Ovary (tissue), 9 donors: ENCODE measurements around the gene ICA1. TPM values are rescaled to one million over a fixed set of nuclear protein-coding genes. Genes with fewer than 3 reads are reported as not detected.
A peak's percentile ranks its signal among the peaks of the same experiment; 100 is the strongest.

ENCODE experiments used
- DNase-seq, 5 donors: peaks; one replicate each; pipeline ENCODE4 v3.0.0-alpha.2; 2019 to 2020
- H3K27ac ChIP-seq, 2 donors: fragments of 200-600 bp; one replicate each; pipeline versions ENCODE4 v1.5.1 to v1.8.0; 2019 to 2022
- H3K27me3 ChIP-seq: fragments of 200-600 bp; one replicate; pipeline ENCODE4 v1.8.0; 2022
- H3K36me3 ChIP-seq: fragments of 200-600 bp; sonication (generic); one replicate; pipeline ENCODE4 v1.5.1; 2019
- H3K4me1 ChIP-seq: one replicate; pipeline ENCODE4 v1.8.1; 2013; ENCODE audit warnings: mild to moderate bottlenecking, moderate library complexity; ENCODE audit not compliant: insufficient read depth
- H3K4me3 ChIP-seq: fragments of 200-600 bp; sonication (generic); one replicate; pipeline ENCODE4 v1.5.1; 2017
- H3K9me3 ChIP-seq, 2 donors: fragments of 200-600 bp in 1 of 2; sonication (generic) in 1 of 2; one replicate each; pipeline versions ENCODE4 v1.5.1 to v1.8.1; 2013 to 2019; ENCODE audit warnings: mild to moderate bottlenecking in 1 of 2, moderate library complexity in 1 of 2
- EP300 ChIP-seq: sonication (generic); formaldehyde crosslinking; IDR thresholded peaks from one replicate; pipeline ENCODE4 v1.6.1; 2017; ENCODE audit warnings: antibody characterized with exemption
- POLR2A ChIP-seq: fragments of 450-650 bp; IDR thresholded peaks from one replicate; pipeline ENCODE4 v1.6.1; 2017; ENCODE audit warnings: antibody characterized with exemption, mild to moderate bottlenecking, moderate library complexity
- WGBS, 3 donors: extraction: QIAGEN DNeasy Blood & Tissue Kit in 1 of 3; methylation state at CpG; one replicate each; pipeline versions ENCODE4 v1.1.5 to v1.1.7; 2013 to 2017; 5-methylcytosine and 5-hydroxymethylcytosine counted together
- intact Hi-C, 4 donors: fragments of 100-400 bp; cut with DNase I; formaldehyde crosslinking; loops; one replicate each; pipeline versions ENCODE4 v1.11.0 to v1.15.1; 2022 to 2023
- polyA plus RNA-seq, 2 donors: library from polyadenylated mRNA; stranded (reverse); fragments of 200-250 nt in 1 of 2; fragments of 350-450 nt in 1 of 2; fragmentation: Illumina TruSeq in 1 of 2; extraction: RNeasy Lipid Tissue Mini Kit (QIAGEN cat#74804) in 1 of 2; gene quantifications; one replicate each; pipeline ENCODE4 v1.2.3, GENCODE V29; 2013 to 2014
- total RNA-seq, 7 donors: library from RNA; depleted of rRNA in 2 of 7; stranded (reverse); fragments of >200 nt in 2 of 7; fragmentation: NEBNext Ultra II Directional in 3 of 7; extraction: Animal tissue kit (Norgen Biotek cat#: 25700) in 3 of 7; gene quantifications; one replicate each; pipeline versions ENCODE4 v1.1.0 to v1.2.4, GENCODE V29; 2016 to 2023
- TF ChIP-seq, protein P1 (sequence below), 3 donors: fragments of 450-650 bp in 2 of 3; fragments of 200-600 bp in 1 of 3; IDR thresholded peaks; one replicate each; pipeline versions ENCODE4 v1.5.1 to v1.8.0; 2016 to 2022; ENCODE audit warnings: antibody characterized with exemption in 3 of 3, mild to moderate bottlenecking in 1 of 3
- donor health status: DM: no; HTN: no; CAD: no; lungs with moderate emphysema.
- donor health status: DM: no; HTN: no; CAD: no.
- donor health status: Bipolar disorder and iron deficiency.
- donor health status: DM: yes; HTN: yes; CAD: no.
- donor health status: DM: no; HTN: no; CAD: no.
- donor health status: DM: yes; HTN: yes; CAD: no.

Gene ICA1
- total and polyA plus RNA-seq, 9 donors: 2.1 to 19.4 (median 4.7) TPM

DNA sequence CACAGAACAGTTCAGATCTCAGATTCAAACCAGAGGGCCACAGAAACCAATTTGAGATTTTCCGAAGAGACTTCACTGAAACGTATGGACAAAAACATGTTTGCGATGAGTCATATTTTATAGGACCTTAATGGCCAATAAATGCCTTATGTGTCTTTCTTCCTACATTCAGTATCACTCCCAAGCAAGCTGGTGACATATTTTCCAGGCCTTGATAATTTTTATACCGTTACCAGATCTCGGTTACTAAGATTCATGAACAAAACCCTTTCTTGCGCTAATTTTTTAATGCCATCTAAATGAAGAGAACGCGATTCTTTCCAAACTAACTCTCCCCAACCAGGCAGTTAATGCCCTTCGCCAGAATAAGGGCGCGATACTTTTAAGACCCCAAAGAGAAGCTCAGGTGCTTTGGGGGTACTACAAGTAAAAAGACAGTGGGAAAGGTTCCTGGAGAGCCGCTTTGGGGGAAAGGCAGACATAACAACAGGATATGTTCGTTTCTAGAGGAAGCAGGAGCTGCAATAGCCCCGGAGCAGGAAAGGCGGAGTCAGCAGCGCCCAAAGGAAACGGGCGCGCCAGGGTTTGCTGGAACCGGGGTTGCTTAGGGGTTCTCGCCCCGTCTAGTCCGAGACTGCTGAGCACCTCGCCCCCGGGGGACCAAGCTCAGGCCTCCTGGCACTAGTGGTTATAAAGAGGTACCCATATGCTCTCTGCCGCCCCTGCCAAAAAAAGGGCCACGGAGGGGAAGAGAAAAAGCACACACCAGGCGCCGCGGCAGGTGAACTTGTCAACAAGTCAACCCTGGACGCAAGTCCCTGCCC, 884 bp downstream of the ICA1 start:
- Histone ChIP-seq H3K4me3 (peak overlapping the region; percentile 43), H3K27me3 (no peaks in the 10 kb centered on the region), H3K27ac (no peak overlapping the region), H3K4me1 (no peaks in the 10 kb centered on the region), H3K36me3 (no peaks in the 10 kb centered on the region), H3K9me3 (peaks cover 0 to 3% of the 10 kb centered on the region in 2 donors)
- WGBS, 3 donors: 12 to 16% (median 15%) methylated on average over 30 to 31 of the region's 31 CpGs
- TF ChIP-seq, protein P1, sequence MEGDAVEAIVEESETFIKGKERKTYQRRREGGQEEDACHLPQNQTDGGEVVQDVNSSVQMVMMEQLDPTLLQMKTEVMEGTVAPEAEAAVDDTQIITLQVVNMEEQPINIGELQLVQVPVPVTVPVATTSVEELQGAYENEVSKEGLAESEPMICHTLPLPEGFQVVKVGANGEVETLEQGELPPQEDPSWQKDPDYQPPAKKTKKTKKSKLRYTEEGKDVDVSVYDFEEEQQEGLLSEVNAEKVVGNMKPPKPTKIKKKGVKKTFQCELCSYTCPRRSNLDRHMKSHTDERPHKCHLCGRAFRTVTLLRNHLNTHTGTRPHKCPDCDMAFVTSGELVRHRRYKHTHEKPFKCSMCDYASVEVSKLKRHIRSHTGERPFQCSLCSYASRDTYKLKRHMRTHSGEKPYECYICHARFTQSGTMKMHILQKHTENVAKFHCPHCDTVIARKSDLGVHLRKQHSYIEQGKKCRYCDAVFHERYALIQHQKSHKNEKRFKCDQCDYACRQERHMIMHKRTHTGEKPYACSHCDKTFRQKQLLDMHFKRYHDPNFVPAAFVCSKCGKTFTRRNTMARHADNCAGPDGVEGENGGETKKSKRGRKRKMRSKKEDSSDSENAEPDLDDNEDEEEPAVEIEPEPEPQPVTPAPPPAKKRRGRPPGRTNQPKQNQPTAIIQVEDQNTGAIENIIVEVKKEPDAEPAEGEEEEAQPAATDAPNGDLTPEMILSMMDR (IDR thresholded peaks at IDR 0.05): no peak
- TF ChIP-seq EP300 (no peak), POLR2A (no peak)
- intact Hi-C loops: no loop called here
- DNase-seq: peak in 3 of 5 donors; percentile 13 to 32 (median 16)

DNA sequence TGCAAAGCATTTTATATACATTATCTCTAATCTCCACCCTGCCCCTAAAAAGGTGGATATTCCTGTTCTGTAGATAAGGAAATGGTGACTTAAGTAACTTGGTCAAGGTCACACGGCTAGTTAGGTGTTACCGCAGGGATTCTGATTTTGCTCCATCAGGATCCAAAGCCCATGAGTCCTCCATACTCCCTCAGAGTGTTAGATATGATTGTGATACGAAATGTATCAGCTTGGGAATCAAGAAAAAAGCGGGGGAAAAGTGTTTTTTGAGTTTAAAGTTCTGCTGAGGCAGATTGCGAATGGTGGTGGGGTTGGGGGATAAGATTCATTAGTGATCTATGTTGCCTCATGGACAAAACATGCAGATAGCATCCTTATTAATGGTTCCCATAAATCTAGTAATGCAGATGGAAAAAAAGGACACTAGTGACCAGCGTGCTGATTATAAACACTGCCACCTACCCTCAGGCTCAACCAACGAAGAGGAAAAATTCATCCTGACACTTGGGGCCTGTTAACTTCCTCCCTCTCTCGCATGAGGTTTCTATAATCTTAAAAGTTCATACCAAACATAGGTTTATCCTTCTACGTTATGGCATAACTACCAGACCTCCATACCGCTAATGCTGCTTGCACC, 2.3 kb downstream of the ICA1 start:
- WGBS, 3 donors: 85 to 89% (median 88%) methylated on average over 10 of the region's 10 CpGs
- H3K4me1 ChIP-seq: no peaks in the 10 kb centered on the region
- H3K27ac ChIP-seq: no peak overlapping the region

DNA sequence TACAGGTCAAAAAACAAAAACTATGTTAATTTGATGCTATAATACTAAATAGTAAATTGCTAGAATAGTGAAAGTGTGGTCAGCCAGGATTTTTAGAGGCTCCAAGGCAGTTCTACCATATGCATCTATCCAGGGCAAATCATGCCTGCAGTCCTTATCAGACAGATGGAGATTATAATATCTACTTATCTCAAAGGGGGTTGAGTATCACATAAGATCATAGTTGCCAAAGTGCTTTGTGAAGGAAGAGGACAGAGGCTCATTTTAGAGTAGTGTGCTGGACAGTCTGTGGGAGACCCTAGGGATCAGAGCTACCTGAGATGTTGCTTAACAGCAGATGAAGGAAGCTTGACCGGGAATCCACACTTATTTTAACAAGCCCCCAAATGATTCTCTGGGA, 3.2 kb downstream of the ICA1 start:
- H3K4me3 ChIP-seq: no peak overlapping the region
- TF ChIP-seq, protein P1 (IDR thresholded peaks at IDR 0.05): no peak
- TF ChIP-seq EP300: no peak
- no peak for TF ChIP-seq POLR2A
- DNase-seq: no peak
- H3K36me3 ChIP-seq: no peaks in the 10 kb centered on the region
- WGBS, 3 donors: 87 to 96% (median 92%) methylated on average over 1 of the region's 1 CpG
- no peaks in the 10 kb centered on the region for H3K27me3 ChIP-seq
- no peaks in the 10 kb centered on the region for H3K4me1 ChIP-seq
- no peaks in the 10 kb centered on the region for H3K9me3 ChIP-seq
- intact Hi-C loops: no loop called here
- no peak overlapping the region for H3K27ac ChIP-seq

More for the DNA sequence above, 2.3 kb downstream of the ICA1 start:
- Histone ChIP-seq H3K9me3 (no peaks in the 10 kb centered on the region), H3K27me3 (no peaks in the 10 kb centered on the region), H3K36me3 (no peaks in the 10 kb centered on the region), H3K4me3 (no peak overlapping the region)
- no peak for DNase-seq
- intact Hi-C loops: no loop called here
- no peak for TF ChIP-seq EP300

DNA sequence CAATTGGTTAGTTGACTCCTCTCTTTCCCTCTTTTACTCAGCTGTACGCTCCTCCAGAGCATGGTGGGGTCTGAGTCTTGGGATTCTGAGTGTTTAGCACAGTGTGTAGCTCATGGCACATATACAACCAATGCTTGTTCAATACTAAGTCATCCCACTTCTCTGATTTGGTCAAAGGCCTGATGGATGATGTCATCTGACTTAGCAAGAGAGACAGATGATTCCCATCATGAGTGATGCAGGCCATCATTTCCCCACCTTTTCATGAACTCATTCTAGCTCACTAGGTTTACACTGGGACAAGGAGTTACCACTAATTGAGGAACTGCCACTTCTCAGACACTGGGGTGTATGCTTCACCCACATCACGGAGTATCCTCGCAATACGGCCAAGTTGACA, 3.8 kb downstream of the ICA1 start:
- intact Hi-C loops: no loop called here
- 93 to 98% (median 95%) methylated on average over 4 of the region's 4 CpGs for WGBS, 3 donors

More for the DNA sequence above, 3.8 kb downstream of the ICA1 start:
- no peak overlapping the region for H3K27ac ChIP-seq
- H3K4me1 ChIP-seq: no peaks in the 10 kb centered on the region
- no peak for DNase-seq
- no peaks in the 10 kb centered on the region for H3K9me3 ChIP-seq
- no peaks in the 10 kb centered on the region for H3K36me3 ChIP-seq
- TF ChIP-seq EP300 (no peak), POLR2A (no peak)
- TF ChIP-seq, protein P1 (IDR thresholded peaks at IDR 0.05): no peak
- H3K27me3 ChIP-seq: no peaks in the 10 kb centered on the region
- H3K4me3 ChIP-seq: no peak overlapping the region
